GM12875 (cell line): ENCODE measurements around the gene STK32B.

Experiments used
- H3K4me3 ChIP-seq: one replicate; pipeline ENCODE4 v1.5.1; 2011; ENCODE audit warnings: low read depth, low read length, control low read depth
- TF ChIP-seq, protein P1 (sequence below): IDR thresholded peaks from 2 replicates; pipeline ENCODE4 v1.5.1; 2011; ENCODE audit warnings: low read depth, mild to moderate bottlenecking, control low read depth, inconsistent platforms, low read length, moderate library complexity, borderline replicate concordance; ENCODE audit not compliant: insufficient read depth

STK32B gene

DNA sequence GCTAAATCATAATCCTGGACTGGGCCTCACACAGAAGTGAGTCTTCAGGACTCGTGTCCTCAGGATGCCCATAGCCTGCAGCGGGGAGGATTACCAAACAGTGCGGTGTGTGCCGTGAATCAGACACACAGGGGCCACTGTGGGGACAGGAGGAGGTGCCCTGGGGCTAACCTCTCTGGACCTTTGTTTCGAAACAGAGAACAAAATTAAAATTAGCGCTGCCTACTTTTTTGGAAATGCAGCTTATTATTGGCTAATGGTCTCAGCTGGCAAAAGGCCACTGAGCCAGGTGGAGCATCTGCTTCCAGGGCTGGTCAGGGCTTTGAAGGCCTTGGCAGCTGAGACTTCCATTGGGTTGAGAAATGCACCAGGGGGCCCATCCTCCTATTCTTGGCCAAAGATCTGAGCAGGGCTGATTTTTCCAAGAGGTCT, 420.9 kb downstream of the STK32B start:
- no peak overlapping the region for H3K4me3 ChIP-seq
- TF ChIP-seq, protein P1, sequence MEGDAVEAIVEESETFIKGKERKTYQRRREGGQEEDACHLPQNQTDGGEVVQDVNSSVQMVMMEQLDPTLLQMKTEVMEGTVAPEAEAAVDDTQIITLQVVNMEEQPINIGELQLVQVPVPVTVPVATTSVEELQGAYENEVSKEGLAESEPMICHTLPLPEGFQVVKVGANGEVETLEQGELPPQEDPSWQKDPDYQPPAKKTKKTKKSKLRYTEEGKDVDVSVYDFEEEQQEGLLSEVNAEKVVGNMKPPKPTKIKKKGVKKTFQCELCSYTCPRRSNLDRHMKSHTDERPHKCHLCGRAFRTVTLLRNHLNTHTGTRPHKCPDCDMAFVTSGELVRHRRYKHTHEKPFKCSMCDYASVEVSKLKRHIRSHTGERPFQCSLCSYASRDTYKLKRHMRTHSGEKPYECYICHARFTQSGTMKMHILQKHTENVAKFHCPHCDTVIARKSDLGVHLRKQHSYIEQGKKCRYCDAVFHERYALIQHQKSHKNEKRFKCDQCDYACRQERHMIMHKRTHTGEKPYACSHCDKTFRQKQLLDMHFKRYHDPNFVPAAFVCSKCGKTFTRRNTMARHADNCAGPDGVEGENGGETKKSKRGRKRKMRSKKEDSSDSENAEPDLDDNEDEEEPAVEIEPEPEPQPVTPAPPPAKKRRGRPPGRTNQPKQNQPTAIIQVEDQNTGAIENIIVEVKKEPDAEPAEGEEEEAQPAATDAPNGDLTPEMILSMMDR, result no peak

DNA sequence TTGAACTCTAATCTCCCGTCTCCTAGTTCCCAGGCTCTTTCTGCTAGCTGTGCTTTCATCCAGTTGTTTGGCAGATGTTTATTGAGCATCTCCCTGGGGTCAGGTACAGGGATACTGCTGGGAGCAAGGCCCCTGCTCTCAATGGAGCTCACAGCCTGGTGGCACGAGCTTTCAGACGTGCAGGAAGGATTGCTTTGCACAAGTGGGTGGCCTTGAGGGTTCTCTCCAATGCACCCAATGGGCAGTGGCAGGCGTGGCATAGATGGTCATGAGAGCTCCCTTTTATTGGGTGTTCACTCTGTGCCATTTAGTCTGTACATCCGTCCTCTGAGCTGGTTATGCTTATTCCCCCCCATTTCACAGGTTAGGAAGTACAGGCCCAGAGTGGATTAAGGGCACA, 421.8 kb downstream of the STK32B start:
- TF ChIP-seq, protein P1, result no peak
- H3K4me3 ChIP-seq, result no peak overlapping the region

DNA sequence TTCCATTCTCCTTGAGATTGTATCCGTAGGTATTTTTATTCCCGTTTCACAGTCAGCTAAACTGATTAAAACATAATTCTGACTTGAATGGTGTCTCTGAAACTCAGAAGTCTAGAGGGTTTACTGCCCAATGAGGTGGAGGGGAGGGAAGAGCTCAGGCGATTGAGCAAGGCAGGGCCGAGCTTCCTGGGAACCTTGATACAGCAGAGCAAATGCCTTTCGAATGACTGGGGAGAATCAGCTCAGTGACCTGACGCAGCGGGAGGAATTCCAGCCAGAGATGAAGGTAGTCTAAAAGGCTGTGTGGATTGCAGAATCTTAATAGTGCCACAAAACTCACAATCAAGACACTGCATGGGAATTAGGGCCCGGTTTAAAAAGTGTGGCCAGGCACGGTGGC, 423.5 kb downstream of the STK32B start:
- TF ChIP-seq, protein P1, result no peak
- H3K4me3 ChIP-seq, result no peak overlapping the region

DNA sequence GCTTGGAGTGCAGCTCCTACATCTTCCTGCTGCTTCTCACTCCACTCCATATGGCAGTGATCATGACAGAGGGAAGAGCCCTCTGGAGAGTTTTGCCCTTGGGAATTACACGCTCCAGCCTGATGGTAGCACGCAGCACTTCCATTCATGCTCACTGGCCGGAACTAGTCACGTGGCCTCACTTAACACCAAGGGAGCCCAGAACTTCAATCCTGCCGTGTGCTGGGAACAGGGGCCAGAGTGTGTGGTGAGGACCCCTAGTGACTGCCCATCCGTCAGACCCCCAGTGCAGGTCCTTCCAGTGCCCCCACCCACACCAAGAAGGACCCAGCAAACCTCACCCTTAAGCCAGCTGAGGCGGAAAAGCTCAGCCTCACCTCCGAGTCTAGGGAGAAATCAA, 426.3 kb downstream of the STK32B start:
- TF ChIP-seq, protein P1, result no peak
- no peak overlapping the region for H3K4me3 ChIP-seq

DNA sequence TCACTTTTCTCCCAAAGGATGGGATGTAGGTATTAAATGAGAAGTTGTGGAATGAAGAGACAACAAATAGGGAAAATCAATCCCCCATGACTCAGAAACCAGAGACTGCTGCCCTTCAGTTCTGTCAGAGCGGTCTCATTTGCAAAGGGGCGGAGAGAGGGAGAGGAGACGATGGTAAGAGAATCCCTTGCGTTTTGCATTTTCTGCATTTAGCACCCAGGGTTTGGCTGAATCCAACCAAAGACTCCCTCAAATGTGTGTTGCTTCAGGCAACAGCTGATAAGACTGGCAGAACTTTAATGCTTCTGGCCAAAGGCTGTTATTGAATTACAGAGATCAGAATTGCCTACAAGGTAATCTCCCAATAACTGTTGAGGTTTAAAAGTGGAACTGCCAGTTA, 426.9 kb downstream of the STK32B start:
- H3K4me3 ChIP-seq, result no peak overlapping the region
- TF ChIP-seq, protein P1, result no peak

DNA sequence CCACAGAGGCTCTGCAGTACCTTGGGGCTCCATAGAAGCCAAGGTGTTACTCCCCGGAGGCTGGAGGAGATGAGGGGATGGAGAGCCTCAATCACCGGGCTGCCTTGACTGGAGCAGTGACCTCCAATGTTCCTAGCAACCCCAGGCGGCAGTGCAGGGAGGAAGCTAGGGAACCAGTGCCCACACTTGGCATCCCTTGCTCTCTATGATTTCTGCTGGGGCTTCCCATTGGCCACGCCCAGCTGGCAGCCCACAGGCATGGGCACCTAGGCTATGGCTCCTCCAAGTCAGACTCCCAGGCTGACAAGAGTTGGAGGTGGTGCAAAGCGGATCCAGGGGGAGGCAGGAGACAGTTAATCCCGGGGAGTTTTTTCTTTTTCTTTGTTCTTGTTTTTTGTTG, 427.4 kb downstream of the STK32B start:
- no peak overlapping the region for H3K4me3 ChIP-seq
- TF ChIP-seq, protein P1, result no peak

DNA sequence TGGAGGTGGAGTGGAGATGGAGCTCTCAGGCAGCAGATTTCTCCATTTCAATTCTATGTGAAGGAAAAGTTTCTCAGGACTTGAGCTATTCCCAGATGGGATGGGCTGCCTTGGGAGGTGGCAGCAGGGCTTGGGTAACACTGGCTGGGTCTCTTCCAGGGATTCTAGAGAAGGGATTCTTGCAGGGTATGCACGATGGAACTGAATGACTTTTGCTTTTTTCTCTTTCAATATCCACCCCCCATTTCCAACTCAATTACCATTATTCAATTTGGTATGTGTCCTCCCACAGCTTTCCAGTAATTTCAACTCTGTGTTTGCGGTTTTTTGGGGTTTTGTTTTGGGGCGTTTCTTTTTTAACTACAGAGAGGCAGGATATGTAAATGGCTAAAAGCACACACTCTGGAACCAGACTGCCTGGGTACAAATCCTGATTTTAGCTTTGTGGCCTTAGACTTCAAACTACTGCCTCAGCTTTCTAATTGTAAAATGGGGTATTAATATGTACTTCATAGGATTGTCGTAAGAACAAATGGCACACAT, 428.3 kb downstream of the STK32B start:
- no peak overlapping the region for H3K4me3 ChIP-seq
- TF ChIP-seq, protein P1, result no peak
